ENCODE measurements around the gene SLC39A6. TPM values are rescaled to one million over a fixed set of nuclear protein-coding genes. Genes with fewer than 3 reads are reported as not detected.
"Not testable (repeated sequence)": the region's sequence is repeated elsewhere in the genome, so short reads cannot be mapped to it uniquely, and the experiment has no call there.

SLC39A6 gene
- total and polyA plus RNA-seq, 2 experiments from 2014 or later, result 20.8 to 47.3 TPM

- TF ChIP-seq EZH2phosphoT487 (IDR thresholded peaks at IDR 0.05; ENCODE audit: unreplicated experiment) (no peak), ZNF331 (CRISPR knock-in tag; IDR thresholded peaks at IDR 0.05; ENCODE audit: low read depth) (no peak), POLR2AphosphoS5 (IDR thresholded peaks at IDR 0.05; ENCODE audit: low read depth) (no peak), NANOG (IDR thresholded peaks at IDR 0.05; ENCODE audit: borderline replicate concordance) (no peak)
These were observed 50.2 kb downstream of the SLC39A6 start (continued) for GRCh38 chr18:36078751-36079529.

- not testable (repeated sequence) for H3K9me2 ChIP-seq (ENCODE audit: insufficient read depth); H3F3A ChIP-seq (replicated peaks; ENCODE audit: low read depth); H2AFZ ChIP-seq; H3K27ac ChIP-seq (ENCODE audit: low read depth); H3K4me3 ChIP-seq; H3K4me1 ChIP-seq (ENCODE audit: insufficient read depth); H3K36me3 Mint-ChIP-seq (ENCODE audit: low read depth); H3K79me2 ChIP-seq (replicated peaks; ENCODE audit: insufficient read depth); H3K27ac Mint-ChIP-seq; H3K4me3 Mint-ChIP-seq; H3K4me2 ChIP-seq; H3K27me3 Mint-ChIP-seq (ENCODE audit: insufficient read depth, low read depth, poor library complexity); H3K36me3 ChIP-seq (ENCODE audit: insufficient read depth); H4K20me1 ChIP-seq (replicated peaks; ENCODE audit: insufficient read depth); DNase-seq (ENCODE audit: low spot score); H3K4me1 Mint-ChIP-seq; ATAC-seq; H3K27me3 ChIP-seq (ENCODE audit: insufficient read depth)
- peaks cover 26% of the 10 kb centered on the region; the same call in 2 of the 3 replicates for H3K9me3 Mint-ChIP-seq
These were observed 51.4 kb downstream of the SLC39A6 start for GRCh38 chr18:36077764-36078163.

- no peak for TF ChIP-seq JUNB (IDR thresholded peaks at IDR 0.05; ENCODE audit: unreplicated experiment)
- Mint-ChIP-seq H3K4me3 (no peak overlapping the region), H3K4me1 (no peaks in the 10 kb centered on the region), H3K27ac (no peak overlapping the region), H3K9me3 (peaks cover 23% of the 10 kb centered on the region; the same call in 2 of the 3 replicates), H3K36me3 (ENCODE audit: low read depth) (no peaks in the 10 kb centered on the region), H3K27me3 (ENCODE audit: insufficient read depth, low read depth, poor library complexity) (peaks cover 8% of the 10 kb centered on the region)
- H3K4me1 ChIP-seq (ENCODE audit: insufficient read depth), result no peaks in the 10 kb centered on the region
- no peak for ATAC-seq
- H3K9me2 ChIP-seq (ENCODE audit: insufficient read depth), result no peaks in the 10 kb centered on the region; the same call in 1 of the 2 replicates
- H3K36me3 ChIP-seq (ENCODE audit: insufficient read depth), result no peaks in the 10 kb centered on the region
- no peak overlapping the region for H2AFZ ChIP-seq
- H3K4me3 ChIP-seq, result no peak overlapping the region
- no peaks in the 10 kb centered on the region for H3K27me3 ChIP-seq (ENCODE audit: insufficient read depth)
- H3K27ac ChIP-seq (ENCODE audit: low read depth), result no peak overlapping the region
- H3K79me2 ChIP-seq (replicated peaks; ENCODE audit: insufficient read depth), result no peaks in the 10 kb centered on the region
- no peaks in the 10 kb centered on the region for H4K20me1 ChIP-seq (replicated peaks; ENCODE audit: insufficient read depth)
- no peak for DNase-seq (ENCODE audit: low spot score)
- no peak overlapping the region for H3K4me2 ChIP-seq
- no peaks in the 10 kb centered on the region for H3F3A ChIP-seq (replicated peaks; ENCODE audit: low read depth)
These were observed 53.1 kb downstream of the SLC39A6 start for GRCh38 chr18:36075862-36076587.

- H3K4me2 ChIP-seq, result no peak overlapping the region
- TF ChIP-seq REST (IDR thresholded peaks at IDR 0.05; ENCODE audit: unreplicated experiment), result no peak
These were observed 54.7 kb downstream of the SLC39A6 start for GRCh38 chr18:36074435-36074834.

More at GRCh38 chr18:36074435-36074834, 54.7 kb downstream of the SLC39A6 start:
- Mint-ChIP-seq H3K27me3 (ENCODE audit: insufficient read depth, low read depth, poor library complexity) (peaks cover 4% of the 10 kb centered on the region), H3K9me3 (peaks cover 10% of the 10 kb centered on the region; the same call in 2 of the 3 replicates), H3K4me1 (no peaks in the 10 kb centered on the region), H3K36me3 (ENCODE audit: low read depth) (no peaks in the 10 kb centered on the region), H3K4me3 (no peak overlapping the region), H3K27ac (no peak overlapping the region)
- no peaks in the 10 kb centered on the region for H3K27me3 ChIP-seq (ENCODE audit: insufficient read depth)
- no peak overlapping the region for H3K4me3 ChIP-seq
- DNase-seq (ENCODE audit: low spot score) (no peak), ATAC-seq (no peak)
- no peaks in the 10 kb centered on the region for H3K4me1 ChIP-seq (ENCODE audit: insufficient read depth)
- no peaks in the 10 kb centered on the region; the same call in 1 of the 2 replicates for H3K9me2 ChIP-seq (ENCODE audit: insufficient read depth)
- no peaks in the 10 kb centered on the region for H3K79me2 ChIP-seq (replicated peaks; ENCODE audit: insufficient read depth)
- H3K36me3 ChIP-seq (ENCODE audit: insufficient read depth), result no peaks in the 10 kb centered on the region
- no peak overlapping the region for H3K27ac ChIP-seq (ENCODE audit: low read depth)
- H4K20me1 ChIP-seq (replicated peaks; ENCODE audit: insufficient read depth), result no peaks in the 10 kb centered on the region
- H2AFZ ChIP-seq, result no peak overlapping the region; the same call in 1 of the 2 replicates
- no peaks in the 10 kb centered on the region for H3F3A ChIP-seq (replicated peaks; ENCODE audit: low read depth)

All from GM23338 (cell line).